Ovary (tissue), 9 donors: Measurements from ENCODE around the gene ARFGEF3. TPM values are rescaled to one million over a fixed set of nuclear protein-coding genes. Genes with fewer than 3 reads are reported as not detected.

Source experiments
- DNase-seq, 5 donors: peaks; one replicate each; pipeline ENCODE4 v3.0.0-alpha.2; 2019 to 2020
- H3K27ac ChIP-seq, 2 donors: fragments of 200-600 bp; one replicate each; pipeline versions ENCODE4 v1.5.1 to v1.8.0; 2019 to 2022
- H3K27me3 ChIP-seq: fragments of 200-600 bp; one replicate; pipeline ENCODE4 v1.8.0; 2022
- H3K36me3 ChIP-seq: fragments of 200-600 bp; sonication (generic); one replicate; pipeline ENCODE4 v1.5.1; 2019
- H3K4me1 ChIP-seq: one replicate; pipeline ENCODE4 v1.8.1; 2013; ENCODE audit warnings: mild to moderate bottlenecking, moderate library complexity; ENCODE audit not compliant: insufficient read depth
- H3K4me3 ChIP-seq: fragments of 200-600 bp; sonication (generic); one replicate; pipeline ENCODE4 v1.5.1; 2017
- H3K9me3 ChIP-seq, 2 donors: fragments of 200-600 bp in 1 of 2; sonication (generic) in 1 of 2; one replicate each; pipeline versions ENCODE4 v1.5.1 to v1.8.1; 2013 to 2019; ENCODE audit warnings: mild to moderate bottlenecking in 1 of 2, moderate library complexity in 1 of 2
- CTCF ChIP-seq, 3 donors: fragments of 450-650 bp in 2 of 3; fragments of 200-600 bp in 1 of 3; IDR thresholded peaks; one replicate each; pipeline versions ENCODE4 v1.5.1 to v1.8.0; 2016 to 2022; ENCODE audit warnings: antibody characterized with exemption in 3 of 3, mild to moderate bottlenecking in 1 of 3
- EP300 ChIP-seq: sonication (generic); formaldehyde crosslinking; IDR thresholded peaks from one replicate; pipeline ENCODE4 v1.6.1; 2017; ENCODE audit warnings: antibody characterized with exemption
- POLR2A ChIP-seq: fragments of 450-650 bp; IDR thresholded peaks from one replicate; pipeline ENCODE4 v1.6.1; 2017; ENCODE audit warnings: antibody characterized with exemption, mild to moderate bottlenecking, moderate library complexity
- WGBS, 3 donors: extraction: QIAGEN DNeasy Blood & Tissue Kit in 1 of 3; methylation state at CpG; one replicate each; pipeline versions ENCODE4 v1.1.5 to v1.1.7; 2013 to 2017; 5-methylcytosine and 5-hydroxymethylcytosine counted together
- intact Hi-C, 4 donors: fragments of 100-400 bp; cut with DNase I; formaldehyde crosslinking; loops; one replicate each; pipeline versions ENCODE4 v1.11.0 to v1.15.1; 2022 to 2023
- polyA plus RNA-seq, 2 donors: library from polyadenylated mRNA; stranded (reverse); fragments of 200-250 nt in 1 of 2; fragments of 350-450 nt in 1 of 2; fragmentation: Illumina TruSeq in 1 of 2; extraction: RNeasy Lipid Tissue Mini Kit (QIAGEN cat#74804) in 1 of 2; gene quantifications; one replicate each; pipeline ENCODE4 v1.2.3, GENCODE V29; 2013 to 2014
- total RNA-seq, 7 donors: library from RNA; depleted of rRNA in 2 of 7; stranded (reverse); fragments of >200 nt in 2 of 7; fragmentation: NEBNext Ultra II Directional in 3 of 7; extraction: Animal tissue kit (Norgen Biotek cat#: 25700) in 3 of 7; gene quantifications; one replicate each; pipeline versions ENCODE4 v1.1.0 to v1.2.4, GENCODE V29; 2016 to 2023
- donor health status: DM: no; HTN: no; CAD: no; lungs with moderate emphysema.
- donor health status: DM: no; HTN: no; CAD: no.
- donor health status: Bipolar disorder and iron deficiency.
- donor health status: DM: yes; HTN: yes; CAD: no.
- donor health status: DM: no; HTN: no; CAD: no.
- donor health status: DM: yes; HTN: yes; CAD: no.

Gene ARFGEF3
- total and polyA plus RNA-seq, 9 donors = 0.15 to 6.1 (median 0.72) TPM

GRCh38 chr6:138235205-138235604 lies 73.5 kb downstream of the ARFGEF3 start:
- 77 to 79% (median 78%) methylated on average over 1 of the region's 1 CpG for WGBS, 3 donors
- no peak for TF ChIP-seq POLR2A
- TF ChIP-seq CTCF (IDR thresholded peaks at IDR 0.05) = no peak
- no peak for TF ChIP-seq EP300
- Histone ChIP-seq H3K9me3 (no peaks in the 10 kb centered on the region), H3K4me3 (no peak overlapping the region), H3K27me3 (no peaks in the 10 kb centered on the region), H3K4me1 (no peaks in the 10 kb centered on the region), H3K36me3 (no peaks in the 10 kb centered on the region), H3K27ac (no peak overlapping the region)
- DNase-seq = no peak
- intact Hi-C loops = no loop called here

GRCh38 chr6:138235693-138236092 lies 74.0 kb downstream of the ARFGEF3 start:
- WGBS, 3 donors = 85 to 87% (median 87%) methylated on average over 1 of the region's 1 CpG
- intact Hi-C loops = no loop called here
- TF ChIP-seq POLR2A (no peak), EP300 (no peak), CTCF (IDR thresholded peaks at IDR 0.05) (no peak)
- no peak overlapping the region for H3K4me3 ChIP-seq
- no peaks in the 10 kb centered on the region for H3K27me3 ChIP-seq
- H3K4me1 ChIP-seq = no peaks in the 10 kb centered on the region
- no peak overlapping the region for H3K27ac ChIP-seq
- no peak for DNase-seq
- no peaks in the 10 kb centered on the region for H3K9me3 ChIP-seq
- H3K36me3 ChIP-seq = no peaks in the 10 kb centered on the region

GRCh38 chr6:138237463-138237862 lies 75.7 kb downstream of the ARFGEF3 start:
- no peak for TF ChIP-seq POLR2A
- no peak for TF ChIP-seq CTCF (IDR thresholded peaks at IDR 0.05)
- no peak for TF ChIP-seq EP300
- no peak overlapping the region for H3K4me3 ChIP-seq
- H3K27ac ChIP-seq = no peak overlapping the region
- H3K36me3 ChIP-seq = no peaks in the 10 kb centered on the region
- no peaks in the 10 kb centered on the region for H3K4me1 ChIP-seq
- intact Hi-C loops = no loop called here
- 87 to 96% (median 93%) methylated on average over 2 of the region's 2 CpGs for WGBS, 3 donors
- no peaks in the 10 kb centered on the region for H3K9me3 ChIP-seq
- DNase-seq = no peak
- no peaks in the 10 kb centered on the region for H3K27me3 ChIP-seq

- Histone ChIP-seq H3K9me3 (no peaks in the 10 kb centered on the region), H3K27ac (no peak overlapping the region), H3K36me3 (no peaks in the 10 kb centered on the region), H3K4me1 (no peaks in the 10 kb centered on the region), H3K4me3 (no peak overlapping the region), H3K27me3 (no peaks in the 10 kb centered on the region)
- TF ChIP-seq EP300 = no peak
- TF ChIP-seq POLR2A = no peak
- no peak for TF ChIP-seq CTCF (IDR thresholded peaks at IDR 0.05)
- intact Hi-C loops = no loop called here
- DNase-seq = no peak
- WGBS, 3 donors = 89 to 92% (median 90%) methylated on average over 6 of the region's 6 CpGs
Observed at GRCh38 chr6:138238368-138238767, 76.6 kb downstream of the ARFGEF3 start.

GRCh38 chr6:138239774-138240173 lies 78.0 kb downstream of the ARFGEF3 start:
- TF ChIP-seq EP300 (no peak), CTCF (IDR thresholded peaks at IDR 0.05) (no peak), POLR2A (no peak)

More at GRCh38 chr6:138239774-138240173, 78.0 kb downstream of the ARFGEF3 start:
- 85 to 90% (median 88%) methylated on average over 1 of the region's 1 CpG for WGBS, 3 donors
- no peak overlapping the region for H3K27ac ChIP-seq
- intact Hi-C loops = no loop called here
- no peaks in the 10 kb centered on the region for H3K9me3 ChIP-seq
- no peak overlapping the region for H3K4me3 ChIP-seq
- no peaks in the 10 kb centered on the region for H3K36me3 ChIP-seq
- H3K4me1 ChIP-seq = no peaks in the 10 kb centered on the region
- no peaks in the 10 kb centered on the region for H3K27me3 ChIP-seq
- no peak for DNase-seq
